Stimulated activated naive CD8-positive, alpha-beta T cell treated with anti-CD3 and anti-CD28 coated beads, Interleukin-15, Interleukin-2, amounts not matched to agents 100 U/mL and 50 U/mL, for 24 hours (primary cell): ENCODE data around the gene SSX5.
"Not testable (repeated sequence)": the region's sequence is repeated elsewhere in the genome, so short reads cannot be mapped to it uniquely, and the experiment has no call there.

Experiments
- ATAC-seq: fragments of 150-1000 bp; cut with Tn5 transposase; one replicate; pipeline ENCODE4 v1.10.0; 2021
- DNase-seq: peaks from one replicate; pipeline ENCODE4 v3.0.0; 2021

SSX5 gene, protein sequence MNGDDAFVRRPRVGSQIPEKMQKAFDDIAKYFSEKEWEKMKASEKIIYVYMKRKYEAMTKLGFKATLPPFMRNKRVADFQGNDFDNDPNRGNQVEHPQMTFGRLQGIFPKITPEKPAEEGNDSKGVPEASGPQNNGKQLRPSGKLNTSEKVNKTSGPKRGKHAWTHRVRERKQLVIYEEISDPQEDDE

DNA sequence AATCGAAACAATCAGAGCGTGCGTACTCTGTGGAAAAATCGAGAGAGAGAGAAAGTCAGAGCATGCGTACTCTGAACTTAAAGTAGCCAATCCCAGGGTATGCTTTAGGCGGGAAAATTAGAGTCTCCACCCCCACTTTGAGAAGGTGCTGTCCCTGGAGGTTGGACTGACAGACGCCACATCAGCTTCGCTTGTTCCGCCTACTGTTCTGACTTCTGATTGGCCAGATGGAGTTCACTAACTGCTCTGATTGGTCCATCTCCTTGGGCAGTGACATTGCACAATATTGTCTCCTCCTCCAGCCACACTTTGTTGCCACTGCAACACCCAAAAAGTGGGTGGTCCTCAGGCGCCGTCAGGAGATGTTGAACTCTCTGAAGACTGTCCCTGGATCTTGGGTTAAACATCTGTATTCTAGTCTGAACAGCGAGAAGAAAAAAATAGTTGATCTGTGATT is at the start of gene SSX5:
TSS of gene SSX5 (minus strand) at position 51 of the 457 bp plus-strand sequence. CDS start 1,437 bp downstream, outside the sequence.
- no peak for DNase-seq
- ATAC-seq = no peak

DNA sequence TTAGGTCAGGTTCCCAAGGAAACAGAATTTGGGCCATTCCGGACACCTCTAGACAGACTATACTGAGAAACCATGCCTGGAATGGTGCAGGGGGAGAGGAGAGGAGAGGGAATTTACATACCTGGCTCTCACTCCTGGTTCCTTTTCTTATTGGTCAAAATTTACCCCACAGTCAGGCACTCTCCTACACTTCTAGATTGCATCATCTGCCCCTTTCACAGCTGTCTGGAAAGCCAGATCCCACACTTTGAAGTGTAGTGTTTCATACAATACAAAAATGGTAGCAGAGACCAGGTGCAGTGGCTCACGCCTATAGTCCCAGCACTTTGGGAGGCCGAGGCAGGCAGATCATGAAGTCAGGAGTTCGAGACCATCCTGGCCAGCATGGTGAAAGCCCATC is 27.6 kb upstream of the SSX5 start:
- not testable (repeated sequence) for ATAC-seq, DNase-seq

DNA sequence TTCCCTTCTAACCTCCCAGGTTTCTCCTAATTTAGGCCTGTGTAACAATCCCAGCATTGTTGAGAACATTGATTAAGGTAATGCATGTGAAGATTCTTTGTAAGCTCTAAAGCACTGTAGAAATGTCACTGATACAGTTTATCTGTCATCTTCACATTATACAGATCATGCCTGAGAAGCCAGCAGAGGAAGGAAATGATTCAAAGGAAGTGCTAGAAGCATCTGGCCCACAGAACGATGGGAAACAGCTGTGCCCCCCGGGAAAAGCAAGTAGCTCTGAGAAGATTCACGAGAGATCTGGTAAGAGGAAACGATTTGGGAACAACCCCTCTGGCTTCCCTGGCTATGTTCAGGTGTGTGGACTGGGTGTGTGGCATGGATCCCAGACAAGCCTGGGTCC is 17.7 kb upstream of the SSX5 start:
- ATAC-seq, DNase-seq: not testable (repeated sequence)

DNA sequence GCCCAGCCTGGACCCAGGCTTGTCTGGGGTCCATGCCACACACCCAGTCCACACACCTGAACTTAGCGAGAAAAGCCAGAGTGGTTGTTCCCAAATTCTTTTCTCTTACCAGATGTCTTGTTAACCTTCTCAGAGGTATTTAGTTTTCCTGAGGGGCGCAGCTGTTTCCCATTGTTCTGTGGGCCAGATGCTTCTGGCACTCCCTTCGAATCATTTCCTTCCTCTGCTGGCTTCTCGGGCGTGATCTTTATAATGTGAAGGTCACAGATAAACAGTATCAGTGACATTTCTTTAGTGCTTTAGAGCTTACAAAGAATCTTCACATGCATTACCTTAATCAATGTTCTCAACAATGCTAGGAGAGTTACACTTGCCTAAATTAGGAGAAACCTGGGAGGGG is 6.6 kb downstream of the SSX5 start:
- ATAC-seq = not testable (repeated sequence)

DNA sequence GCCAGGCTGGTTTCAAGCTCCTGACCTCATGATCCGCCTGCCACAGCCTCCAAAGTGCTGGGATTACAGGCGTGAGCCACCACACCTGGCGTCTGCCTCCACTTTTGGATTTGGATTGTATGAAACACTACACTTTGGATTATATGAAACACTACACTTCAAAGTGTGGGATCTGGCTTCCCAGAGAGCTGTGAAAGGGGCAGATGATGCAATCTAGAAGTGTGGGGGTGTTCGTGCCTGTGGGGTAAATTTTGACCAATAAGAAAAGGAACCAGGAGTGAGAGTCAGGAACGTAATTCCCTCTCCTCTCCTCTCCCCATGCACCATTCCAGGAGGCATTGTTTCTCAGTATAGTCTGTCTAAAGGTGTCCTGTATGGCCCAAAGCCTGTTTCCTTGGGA is 14.7 kb downstream of the SSX5 start:
- ATAC-seq = not testable (repeated sequence)

More for the DNA sequence above, 6.6 kb downstream of the SSX5 start:
- not testable (repeated sequence) for DNase-seq

DNA sequence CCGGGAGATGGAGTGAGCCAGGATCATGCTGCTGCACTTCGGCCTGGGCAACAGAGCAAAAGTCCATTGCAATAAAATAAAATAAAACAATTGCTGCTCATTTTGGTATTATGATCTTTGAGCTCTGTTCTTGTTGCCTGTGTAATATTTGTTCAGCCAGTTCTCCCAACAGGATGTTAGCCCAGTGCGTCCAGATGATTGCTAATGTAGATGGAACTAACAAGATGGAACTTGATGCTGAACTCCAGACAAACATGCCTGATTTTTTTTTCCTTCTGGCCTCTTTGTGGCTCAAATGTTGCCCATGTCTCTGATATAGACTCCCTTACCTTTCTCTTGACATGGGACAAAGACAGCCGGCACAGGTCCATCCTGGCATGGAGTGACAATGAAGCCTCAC is 15.8 kb downstream of the SSX5 start:
- ATAC-seq = no peak

More for the DNA sequence above, 14.7 kb downstream of the SSX5 start:
- not testable (repeated sequence) for DNase-seq

DNA sequence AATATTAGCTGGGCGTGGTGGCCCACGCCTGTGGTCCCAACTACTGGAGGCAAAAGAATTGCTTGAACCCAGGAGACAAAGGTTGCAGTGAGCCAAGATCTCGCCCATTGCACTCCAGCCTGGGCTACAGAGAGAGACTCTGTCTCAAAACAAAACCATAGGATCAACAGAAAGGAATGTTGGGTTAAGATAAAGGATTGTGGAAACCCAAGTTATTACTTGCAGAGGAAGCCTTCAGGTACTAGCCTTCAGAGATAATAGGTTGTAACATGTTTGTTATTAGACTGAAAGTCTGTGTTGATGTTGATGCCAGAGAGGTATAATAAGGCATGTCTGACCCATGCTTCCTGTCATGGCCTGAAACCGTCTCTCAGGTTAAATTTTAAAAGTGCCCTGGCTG is 16.9 kb downstream of the SSX5 start:
- ATAC-seq (no peak), DNase-seq (no peak)

More for the DNA sequence above, 15.8 kb downstream of the SSX5 start:
- no peak for DNase-seq

DNA sequence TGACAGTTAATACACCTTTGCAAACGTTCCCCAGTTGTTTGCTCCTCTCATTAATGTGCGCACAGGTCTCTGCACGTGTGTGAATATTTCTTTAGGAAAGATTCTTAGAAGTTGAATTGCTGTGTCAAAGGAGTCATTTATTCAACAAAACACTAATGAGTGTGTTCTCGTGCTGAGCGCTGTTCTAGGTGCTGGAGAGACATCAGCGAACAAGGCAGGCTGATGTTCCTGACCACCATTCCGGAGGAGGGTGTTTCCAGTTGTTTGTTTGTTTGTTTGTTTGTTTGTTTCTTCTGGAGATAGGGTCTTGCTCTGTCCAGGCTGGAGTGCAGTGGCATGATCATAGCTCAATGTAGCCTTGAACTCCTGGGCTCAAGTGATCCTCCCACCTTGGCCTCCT is 30.3 kb downstream of the SSX5 start:
- not testable (repeated sequence) for DNase-seq, ATAC-seq

DNA sequence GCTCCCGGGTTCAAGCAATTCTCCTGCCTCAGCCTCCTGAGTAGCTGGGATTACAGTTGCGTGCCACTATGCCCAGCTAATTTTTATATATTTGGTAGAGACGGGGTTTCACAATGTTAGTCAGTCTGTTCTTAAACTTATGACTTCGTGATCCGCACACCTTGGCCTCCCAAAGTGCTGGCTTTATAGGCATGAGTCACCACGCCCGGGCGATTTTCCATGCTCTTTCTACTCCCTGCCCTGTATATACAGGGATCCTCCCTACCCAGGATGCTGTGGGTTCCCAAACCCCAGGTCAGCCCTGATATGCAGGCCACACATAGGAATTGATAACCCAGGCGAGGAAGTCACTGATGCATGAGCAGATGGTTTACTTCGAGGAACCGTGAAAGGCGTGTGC is 31.4 kb downstream of the SSX5 start:
- ATAC-seq (no peak), DNase-seq (no peak)

DNA sequence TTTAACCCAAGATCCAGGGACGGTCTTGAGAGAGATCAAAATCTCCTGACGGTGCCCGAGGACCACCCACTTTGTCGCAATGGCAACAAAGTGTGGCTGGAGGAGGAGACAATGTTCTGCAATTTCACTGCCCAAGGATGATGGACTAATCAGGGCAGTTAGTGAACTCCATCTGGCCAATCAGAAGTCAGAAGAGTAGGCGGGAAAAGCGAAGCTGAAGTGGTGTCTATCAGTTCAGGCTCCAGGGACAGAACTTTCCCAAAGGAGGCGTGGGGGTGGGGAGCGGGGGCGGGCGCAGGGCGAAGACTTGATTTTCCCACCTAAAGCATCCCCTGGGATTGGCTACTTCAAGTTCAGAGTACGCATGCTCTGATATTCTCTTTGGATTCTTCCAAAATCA is 40.6 kb downstream of the SSX5 start:
- ATAC-seq = no peak

DNA sequence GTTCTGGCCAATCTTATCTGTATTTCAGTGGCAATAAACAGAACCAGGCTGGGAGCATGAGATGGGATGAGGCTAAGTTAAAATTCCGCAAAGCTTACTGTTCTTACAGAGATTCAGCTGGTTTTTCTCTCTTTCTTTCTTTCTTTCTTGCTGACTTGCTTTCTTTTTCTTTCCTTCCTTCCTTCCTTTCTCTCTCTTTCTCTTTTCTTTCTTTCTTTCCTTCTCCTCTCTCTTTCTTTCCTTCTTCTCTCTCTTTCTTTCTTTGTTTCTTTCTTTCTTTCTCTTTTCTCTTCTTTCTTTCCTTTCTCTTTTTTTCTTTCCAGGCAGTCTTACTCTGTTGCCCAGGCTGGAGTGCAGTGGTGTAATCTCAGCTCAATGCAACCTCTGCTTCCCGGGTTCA is 41.8 kb downstream of the SSX5 start:
- DNase-seq (no peak), ATAC-seq (no peak)

More for the DNA sequence above, 40.6 kb downstream of the SSX5 start:
- no peak for DNase-seq

DNA sequence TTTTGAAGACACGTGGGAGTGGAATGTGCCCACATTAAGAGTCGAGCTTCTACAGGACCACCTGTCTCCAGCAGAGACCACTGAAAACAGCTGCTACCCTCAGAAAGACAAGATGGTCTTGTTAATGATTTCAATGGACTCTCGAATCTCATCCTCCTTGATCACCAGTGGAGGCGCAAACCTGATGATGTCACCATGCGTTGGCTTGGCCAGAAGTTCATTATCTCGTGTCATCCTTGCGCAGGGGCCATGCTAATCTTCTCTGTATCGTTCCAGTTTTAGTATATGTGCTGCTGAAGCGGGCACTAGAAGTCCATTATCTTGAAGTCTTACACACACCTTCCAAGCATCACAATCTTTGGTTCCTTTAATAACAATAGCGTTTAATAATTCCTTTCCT is 42.8 kb downstream of the SSX5 start:
- DNase-seq (no peak), ATAC-seq (no peak)

DNA sequence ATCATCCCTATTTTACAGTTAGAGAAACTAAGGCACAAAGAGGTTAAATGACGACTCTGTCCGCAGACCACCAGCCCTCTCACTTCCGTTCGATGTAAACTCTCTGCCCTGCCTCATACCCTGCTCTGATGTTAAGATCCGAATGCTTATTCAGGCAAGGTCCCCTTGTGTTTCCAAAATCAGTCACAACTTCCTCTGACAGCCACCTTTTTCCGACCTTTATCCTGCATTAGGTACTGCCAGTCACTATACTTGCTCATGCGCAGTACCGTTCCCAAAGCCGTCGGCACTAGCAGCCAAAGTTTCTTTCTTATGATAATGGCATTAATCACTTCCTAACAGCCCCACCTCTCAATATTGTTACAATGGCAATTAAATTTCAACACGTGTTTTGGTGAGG is 53.9 kb downstream of the SSX5 start:
- DNase-seq (peak; percentile 17), ATAC-seq (peak; percentile 89)

DNA sequence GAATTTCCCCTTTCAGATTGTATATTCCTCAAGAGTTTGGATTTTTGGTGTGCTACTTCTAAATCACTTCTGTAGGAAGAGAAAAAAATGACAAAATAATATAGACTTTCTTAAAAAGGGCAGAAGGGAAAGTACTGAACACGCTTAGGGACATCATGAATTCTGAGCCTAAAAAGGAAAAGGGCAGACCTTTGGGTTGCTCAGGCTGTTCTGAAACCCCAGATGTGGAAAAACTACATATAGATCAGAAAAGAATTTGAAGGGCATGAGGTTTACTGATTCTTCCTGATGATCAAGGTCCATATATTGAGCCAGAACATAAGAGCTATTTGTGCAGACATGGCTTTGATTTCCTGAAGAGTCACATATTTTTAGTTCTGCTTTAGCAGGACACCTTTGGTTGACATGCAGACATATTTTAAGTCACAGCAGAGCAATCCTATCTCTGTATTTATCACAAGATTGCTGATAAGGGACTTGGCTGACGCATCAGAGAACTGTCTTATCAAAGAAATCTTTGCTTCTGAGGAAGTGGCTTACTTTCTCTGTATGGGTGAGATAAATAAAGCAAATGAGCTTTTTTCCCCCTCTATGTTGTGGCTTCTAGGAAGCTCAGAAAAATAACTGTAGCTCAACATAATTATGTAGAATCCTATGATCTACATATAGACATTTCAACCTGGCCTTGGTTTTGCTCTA is 54.6 kb downstream of the SSX5 start:
- not testable (repeated sequence) for DNase-seq
- ATAC-seq = peak; percentile 60

DNA sequence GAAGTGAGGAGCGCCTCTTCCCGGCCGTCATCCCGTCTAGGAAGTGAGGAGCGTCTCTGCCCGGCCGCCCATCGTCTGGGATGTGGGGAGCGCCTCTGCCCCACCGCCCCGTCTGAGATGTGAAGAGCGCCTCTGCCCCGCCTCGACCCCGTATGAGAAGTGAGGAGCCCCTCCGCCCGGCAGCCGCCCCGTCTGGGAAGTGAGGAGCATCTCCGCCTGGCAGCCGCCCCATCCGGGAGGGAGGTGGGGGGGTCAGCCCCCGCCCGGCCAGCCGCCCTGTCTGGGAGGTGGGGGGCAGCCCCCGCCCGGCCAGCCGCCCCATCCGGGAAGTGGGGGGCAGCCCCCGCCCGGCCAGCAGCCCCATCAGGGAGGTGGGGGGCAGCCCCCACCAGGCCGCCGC is 57.5 kb downstream of the SSX5 start:
- DNase-seq, ATAC-seq: not testable (repeated sequence)
